Activated T-helper 1 cell treated with anti-CD3 and anti-CD28 coated beads, Interleukin-12 subunit alpha, Interleukin-12 subunit beta, Interleukin-2, Interleukin-4 antibody, amounts not matched to agents 30 ng/mL and 10 ng/mL and 1 ng/mL, durations not matched to agents 14 hours and 24 hours and 36 hours (primary cell): ENCODE data around the gene DYNLT2. TPM values are rescaled to one million over a fixed set of nuclear protein-coding genes. Genes with fewer than 3 reads are reported as not detected.

Experiments
- DNase-seq: peaks from one replicate; pipeline ENCODE4 v3.0.0; 2021; ENCODE audit warnings: low spot score
- H3K27ac Mint-ChIP-seq: one replicate; pipeline ENCODE4 v1.8.0; 2021; ENCODE audit warnings: mild to moderate bottlenecking, mixed read lengths
- H3K27me3 Mint-ChIP-seq: one replicate; pipeline ENCODE4 v1.8.0; 2022; ENCODE audit warnings: mild to moderate bottlenecking, moderate library complexity, mixed read lengths; ENCODE audit not compliant: insufficient read depth
- H3K36me3 Mint-ChIP-seq: one replicate; pipeline ENCODE4 v1.8.0; 2021; ENCODE audit warnings: low read depth, mixed read lengths
- H3K4me1 Mint-ChIP-seq: one replicate; pipeline ENCODE4 v1.8.0; 2021; ENCODE audit warnings: low read depth, mixed read lengths
- H3K4me3 Mint-ChIP-seq: one replicate; pipeline ENCODE4 v1.8.0; 2021; ENCODE audit warnings: mild to moderate bottlenecking, moderate library complexity, mixed read lengths
- H3K9me3 Mint-ChIP-seq: one replicate; pipeline ENCODE4 v1.8.0; 2021; ENCODE audit warnings: mixed read lengths
- intact Hi-C: fragments of 100-400 bp; cut with micrococcal nuclease; formaldehyde crosslinking; loops from one replicate; pipeline ENCODE4 v1.15.1; 2024
- total RNA-seq: library from RNA; stranded (reverse); gene quantifications from 2 replicates; pipeline ENCODE4 v1.2.3, GENCODE V29; 2022

DYNLT2 gene
- total RNA-seq, 1 donor from 2014 or later: 2.2 TPM

DNA sequence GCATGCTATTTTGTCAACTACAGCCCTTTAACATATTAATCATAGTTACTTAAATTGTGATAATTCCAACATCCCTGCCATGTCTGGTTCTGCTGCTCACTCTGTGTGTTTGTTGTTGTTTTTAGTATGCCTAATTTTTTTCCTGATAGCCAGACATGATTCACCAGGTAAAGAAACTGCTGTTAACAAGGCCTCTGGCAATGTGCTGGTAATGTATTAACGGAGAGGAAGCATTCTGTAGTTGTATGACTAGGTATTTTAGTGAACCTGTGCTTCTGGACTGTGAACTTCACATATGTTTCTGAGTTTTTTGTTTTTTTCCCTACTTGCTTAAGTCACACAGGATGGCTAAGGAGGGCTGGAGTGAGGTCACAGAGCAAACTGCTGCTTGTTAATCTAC is 4.8 kb downstream of the DYNLT2 start:
- intact Hi-C loops: no loop called here
- DNase-seq: no peak
- H3K27ac Mint-ChIP-seq: no peak overlapping the region
- H3K4me3 Mint-ChIP-seq: no peak overlapping the region
- peaks cover 10% of the 10 kb centered on the region for H3K36me3 Mint-ChIP-seq
- peaks cover 18% of the 10 kb centered on the region for H3K4me1 Mint-ChIP-seq
- H3K9me3 Mint-ChIP-seq: no peaks in the 10 kb centered on the region
- peaks cover 21% of the 10 kb centered on the region for H3K27me3 Mint-ChIP-seq

DNA sequence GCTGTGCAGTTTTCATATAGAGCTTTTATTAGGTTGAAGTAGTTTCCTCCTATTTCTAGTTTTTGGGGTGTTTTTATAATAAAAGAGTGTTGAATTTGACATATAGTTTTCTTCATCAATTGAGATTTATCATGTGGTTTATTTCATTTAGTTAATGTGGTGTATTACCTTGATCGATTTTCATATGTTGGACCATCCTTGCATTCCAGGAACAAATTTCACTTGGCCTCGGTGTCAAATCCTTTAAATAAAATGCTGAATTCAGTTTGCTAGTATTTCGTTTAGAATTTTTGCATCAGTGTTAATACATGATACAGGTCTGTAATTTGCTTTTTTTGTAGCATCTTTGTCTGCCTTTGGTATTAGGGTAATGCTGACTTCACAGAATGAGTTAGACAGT is 6.0 kb downstream of the DYNLT2 start:
- H3K36me3 Mint-ChIP-seq: peaks cover 7% of the 10 kb centered on the region
- H3K4me1 Mint-ChIP-seq: peaks cover 8% of the 10 kb centered on the region
- no peaks in the 10 kb centered on the region for H3K9me3 Mint-ChIP-seq
- no peak for DNase-seq
- intact Hi-C loops: no loop called here
- no peak overlapping the region for H3K4me3 Mint-ChIP-seq
- peaks cover 21% of the 10 kb centered on the region for H3K27me3 Mint-ChIP-seq
- H3K27ac Mint-ChIP-seq: no peak overlapping the region

DNA sequence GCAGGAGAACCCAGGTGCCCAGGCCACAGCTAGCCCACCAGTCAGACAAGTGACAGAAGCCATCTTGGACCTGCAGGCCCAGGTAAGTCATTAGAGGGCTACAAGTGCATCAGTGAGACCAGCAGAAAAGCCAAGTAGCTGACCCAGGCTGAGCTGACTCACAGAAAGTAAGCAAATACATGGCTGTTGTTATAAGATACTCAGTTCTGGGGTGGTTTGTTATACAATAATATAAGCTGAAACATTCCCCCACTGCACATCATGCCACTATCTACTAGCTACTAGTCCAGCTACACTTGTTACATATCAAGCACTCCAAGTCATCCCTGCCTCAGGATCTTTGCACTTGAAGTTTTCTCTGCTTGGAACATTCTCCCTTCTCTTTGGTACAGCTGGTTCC is 10.0 kb downstream of the DYNLT2 start:
- Mint-ChIP-seq H3K4me3 (no peak overlapping the region), H3K36me3 (no peaks in the 10 kb centered on the region), H3K27ac (no peak overlapping the region), H3K27me3 (peaks cover 26% of the 10 kb centered on the region), H3K9me3 (no peaks in the 10 kb centered on the region), H3K4me1 (no peaks in the 10 kb centered on the region)
- DNase-seq: no peak
- intact Hi-C loops: no loop called here

DNA sequence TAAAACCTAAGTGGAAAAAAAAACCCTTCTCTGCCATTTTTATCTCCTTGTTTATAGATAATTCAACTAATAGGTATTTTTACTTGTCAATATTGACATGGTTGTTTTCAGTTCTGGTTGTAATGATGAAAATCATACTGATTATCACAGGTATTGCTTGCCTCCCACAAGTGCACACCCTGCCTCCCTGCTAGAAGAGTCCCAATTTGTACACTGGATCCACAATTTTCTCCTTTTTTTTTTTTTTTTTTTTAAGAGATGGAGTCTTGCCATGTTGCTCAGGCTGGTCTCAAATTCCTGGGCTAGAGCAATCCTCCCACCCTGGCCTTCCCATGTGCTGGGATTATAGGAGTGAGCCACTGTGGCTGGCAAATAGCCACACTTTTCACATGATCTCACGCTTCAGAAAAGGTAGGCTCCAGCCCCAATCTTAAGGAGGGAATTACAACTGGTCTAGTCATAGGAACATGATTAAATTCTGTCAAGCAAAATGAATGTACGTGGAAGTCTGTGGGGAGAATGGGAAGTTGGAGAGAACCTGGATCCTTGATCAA is 12.3 kb downstream of the DYNLT2 start:
- intact Hi-C loops: no loop called here
- H3K4me1 Mint-ChIP-seq: no peaks in the 10 kb centered on the region
- no peak overlapping the region for H3K4me3 Mint-ChIP-seq
- DNase-seq: no peak
- H3K9me3 Mint-ChIP-seq: peaks cover 3% of the 10 kb centered on the region
- peaks cover 37% of the 10 kb centered on the region for H3K27me3 Mint-ChIP-seq
- peaks cover 2% of the 10 kb centered on the region for H3K36me3 Mint-ChIP-seq
- H3K27ac Mint-ChIP-seq: no peak overlapping the region

DNA sequence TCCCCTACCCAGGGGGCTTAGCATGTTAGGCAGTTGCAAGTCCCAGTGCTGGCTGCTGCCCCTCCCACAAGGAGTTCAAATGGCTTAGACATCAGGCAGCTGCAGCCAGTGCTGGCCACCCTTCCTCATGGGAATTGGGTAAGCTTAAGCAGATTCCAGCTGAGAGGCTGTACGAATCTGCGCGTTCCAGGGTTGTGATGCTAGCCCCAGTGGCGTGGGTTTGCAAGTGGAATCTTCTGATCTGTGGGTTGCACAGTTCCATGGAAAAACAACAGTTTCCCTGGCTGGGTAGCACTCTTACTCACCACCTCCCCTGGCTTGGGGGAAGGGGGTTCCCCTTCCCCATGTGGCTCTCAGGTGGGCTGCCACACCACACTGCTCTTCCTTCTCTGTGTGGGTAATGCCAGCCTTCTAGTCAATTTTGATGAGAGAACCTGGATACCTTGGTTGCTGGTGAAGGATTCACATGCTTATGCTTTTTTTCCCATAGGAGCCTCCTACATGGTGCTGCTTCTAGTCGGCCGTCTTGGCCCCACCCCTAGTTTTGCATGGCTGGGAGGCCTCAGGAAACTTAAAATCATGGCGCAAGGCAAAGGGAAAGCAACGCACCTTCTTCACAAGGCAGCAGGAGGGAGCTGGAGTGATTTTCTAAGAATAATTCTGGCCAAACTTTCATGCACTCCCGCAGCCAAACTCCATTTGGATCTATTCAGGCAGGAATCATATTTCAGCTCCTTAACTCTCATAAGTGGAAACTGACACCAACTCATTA is 13.0 kb downstream of the DYNLT2 start:
- DNase-seq: no peak
- Mint-ChIP-seq H3K4me3 (no peak overlapping the region), H3K4me1 (no peaks in the 10 kb centered on the region), H3K27me3 (peaks cover 38% of the 10 kb centered on the region), H3K36me3 (peaks cover 2% of the 10 kb centered on the region), H3K27ac (no peak overlapping the region), H3K9me3 (peaks cover 3% of the 10 kb centered on the region)
- intact Hi-C loops: no loop called here

DNA sequence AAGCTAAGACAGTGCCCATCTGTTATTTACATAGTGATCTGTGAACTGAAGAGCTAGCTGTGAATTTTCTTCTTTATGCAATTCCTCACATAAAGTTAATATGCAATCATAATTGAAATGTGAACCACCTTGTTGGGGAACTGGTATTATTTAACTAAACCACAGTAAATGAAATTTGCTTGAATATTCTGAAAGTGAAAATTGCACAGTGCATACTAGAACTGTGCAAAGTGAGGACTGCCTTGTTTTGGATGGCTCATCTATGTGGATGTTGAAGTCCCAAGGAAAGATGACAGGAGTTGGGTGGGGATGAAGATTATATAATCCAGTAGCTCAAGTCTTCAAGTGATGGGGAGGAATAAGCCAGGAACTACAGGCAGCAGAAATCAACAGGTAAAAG is 21.4 kb downstream of the DYNLT2 start:
- peaks cover 4% of the 10 kb centered on the region for H3K36me3 Mint-ChIP-seq
- H3K9me3 Mint-ChIP-seq: no peaks in the 10 kb centered on the region
- peaks cover 22% of the 10 kb centered on the region for H3K4me1 Mint-ChIP-seq
- H3K27ac Mint-ChIP-seq: no peak overlapping the region
- no peak overlapping the region for H3K4me3 Mint-ChIP-seq
- no peak for DNase-seq
- intact Hi-C loops: no loop called here
- peaks cover 47% of the 10 kb centered on the region for H3K27me3 Mint-ChIP-seq

DNA sequence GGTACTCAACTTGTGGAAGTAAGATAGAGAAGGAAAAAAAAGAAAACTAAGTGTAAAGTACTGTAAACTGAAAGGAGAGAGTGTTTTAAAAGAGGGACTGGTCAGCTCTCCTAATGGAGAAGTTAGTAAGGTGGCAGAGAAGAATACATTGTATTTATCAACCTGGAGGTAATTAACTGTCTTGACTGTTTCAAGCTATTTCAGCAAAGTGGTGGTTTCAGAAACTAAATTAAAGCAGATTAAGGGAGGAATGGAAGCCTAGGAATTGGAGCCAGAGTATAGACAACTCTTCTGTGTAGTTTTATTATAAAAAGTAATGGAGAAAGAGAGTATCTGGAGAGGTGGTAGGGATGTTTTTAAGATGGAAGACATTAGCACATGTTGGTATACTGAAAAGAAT is 24.4 kb downstream of the DYNLT2 start:
- Mint-ChIP-seq H3K27me3 (peaks cover 23% of the 10 kb centered on the region), H3K27ac (no peak overlapping the region), H3K36me3 (peaks cover 4% of the 10 kb centered on the region), H3K9me3 (no peaks in the 10 kb centered on the region), H3K4me3 (no peak overlapping the region), H3K4me1 (peaks cover 36% of the 10 kb centered on the region)
- DNase-seq: no peak
- intact Hi-C loops: no loop called here

DNA sequence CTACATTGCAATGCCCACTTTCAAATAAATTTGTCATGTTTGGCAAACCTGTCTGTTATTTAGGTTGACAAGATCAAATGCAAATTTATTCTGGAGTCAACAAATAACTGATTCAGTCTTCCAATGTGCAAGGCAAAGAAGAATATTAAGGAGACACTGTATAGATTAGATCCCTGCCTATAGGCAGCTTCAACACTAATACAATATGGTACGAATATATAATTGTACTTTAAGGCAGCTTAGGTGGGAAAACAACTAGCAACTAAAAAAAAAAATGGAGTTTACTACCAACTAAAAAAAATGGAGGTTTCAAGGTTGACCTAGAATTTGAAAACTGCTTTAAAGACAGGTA is 25.3 kb downstream of the DYNLT2 start:
- Mint-ChIP-seq H3K27me3 (peaks cover 14% of the 10 kb centered on the region), H3K27ac (peak overlapping the region; percentile 81), H3K4me3 (peak overlapping the region; percentile 86), H3K36me3 (peaks cover 4% of the 10 kb centered on the region), H3K4me1 (peaks cover 45% of the 10 kb centered on the region), H3K9me3 (no peaks in the 10 kb centered on the region)
- DNase-seq: no peak
- intact Hi-C loops: no loop called here

DNA sequence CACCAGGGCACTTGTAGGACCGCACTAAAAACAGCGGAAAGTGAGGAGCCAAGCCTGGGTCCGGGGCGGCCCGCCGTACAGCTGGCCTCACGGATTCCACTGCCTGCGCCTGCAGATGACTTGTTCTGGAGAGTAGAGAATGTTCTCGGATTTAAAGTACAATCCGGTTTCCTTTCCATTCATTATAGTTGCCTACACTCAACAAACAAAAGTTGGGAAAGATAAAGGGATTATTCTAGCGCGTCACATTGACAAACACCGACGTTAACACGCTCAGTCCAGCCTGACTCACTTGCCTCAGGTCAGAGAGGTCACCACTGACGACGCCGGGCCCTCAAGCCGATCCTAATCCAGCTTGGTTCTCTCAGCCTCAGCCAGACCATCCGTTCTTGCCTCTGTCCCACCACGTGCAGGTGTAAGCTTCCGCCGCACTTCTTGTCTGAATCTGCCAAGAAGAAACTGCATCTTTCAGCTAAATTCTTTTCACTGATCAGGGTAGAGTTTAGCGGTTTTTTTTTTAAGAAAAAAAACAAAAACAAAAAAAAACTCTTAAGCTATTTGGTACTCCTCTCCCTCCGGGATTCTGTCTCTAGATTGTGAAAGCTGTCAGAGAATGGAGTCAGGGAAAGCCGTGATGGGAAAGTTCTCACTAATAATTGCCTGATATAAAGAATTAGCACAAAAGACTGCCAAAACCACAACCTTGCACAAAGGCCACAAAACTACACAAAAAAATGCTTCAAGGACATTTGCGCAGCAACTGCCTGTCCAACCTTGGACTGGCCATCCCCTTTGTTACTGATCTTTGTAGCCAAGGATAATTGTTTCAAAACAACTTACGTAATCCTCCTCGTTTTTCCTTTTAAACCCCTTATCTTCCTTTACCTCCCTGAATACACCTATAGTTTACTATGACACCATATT is 26.0 kb downstream of the DYNLT2 start:
- no peak for DNase-seq
- peaks cover 5% of the 10 kb centered on the region for H3K36me3 Mint-ChIP-seq
- H3K27ac Mint-ChIP-seq: peak overlapping the region; percentile 86
- peaks cover 8% of the 10 kb centered on the region for H3K27me3 Mint-ChIP-seq
- H3K4me3 Mint-ChIP-seq: peak overlapping the region; percentile 86
- H3K4me1 Mint-ChIP-seq: peaks cover 47% of the 10 kb centered on the region
- intact Hi-C loops: loop anchor here (2.0 kb wide), 1 partner anchor 71 kb away; no protein-coding TSS in a partner anchor
- no peaks in the 10 kb centered on the region for H3K9me3 Mint-ChIP-seq

DNA sequence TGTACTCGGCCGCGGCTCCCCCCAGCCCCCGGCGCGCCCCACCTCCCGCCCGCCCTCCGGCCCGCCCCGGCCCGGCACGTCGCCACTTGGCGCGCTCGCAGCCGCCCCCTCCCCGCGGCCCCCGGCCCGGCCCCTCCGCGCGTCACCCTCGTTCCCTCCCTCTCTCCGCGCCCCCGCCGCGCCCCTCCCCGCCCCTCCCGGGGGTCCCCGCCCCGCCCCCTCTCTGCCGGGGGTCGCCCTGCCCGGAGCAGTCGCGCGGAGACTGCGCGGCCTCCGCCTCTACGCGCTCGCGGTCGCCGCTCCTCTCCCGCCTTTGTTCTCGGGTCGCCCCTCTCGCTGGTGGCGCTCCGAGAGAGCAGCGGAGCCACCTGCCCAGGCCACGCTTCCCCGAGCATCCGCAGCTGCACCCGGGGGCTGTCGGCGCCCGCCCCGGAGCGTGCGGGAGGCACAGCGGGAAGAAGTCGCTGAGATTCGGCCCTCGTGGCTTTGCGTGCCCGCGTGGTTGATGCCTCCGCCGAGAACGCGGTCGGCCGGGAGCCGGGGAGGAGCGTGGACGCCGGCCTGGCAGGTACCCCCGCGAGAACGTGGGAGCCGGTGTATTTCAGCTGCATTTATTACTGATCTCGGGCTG is 26.8 kb downstream of the DYNLT2 start, which contains the start of gene PHF10:
Gene PHF10 (minus strand): TSS at position 7 of the 631 bp plus-strand sequence. CDS start 569 bp downstream, outside the sequence.
- intact Hi-C loops: loop anchor here (2.0 to 5.0 kb wide), 2 partner anchors 70 to 1897 kb away; partner anchors contain the start of gene AFDN
- peak; percentile 54 for DNase-seq
- Mint-ChIP-seq H3K9me3 (no peaks in the 10 kb centered on the region), H3K4me1 (peaks cover 49% of the 10 kb centered on the region), H3K36me3 (peaks cover 8% of the 10 kb centered on the region), H3K27me3 (peaks cover 8% of the 10 kb centered on the region), H3K4me3 (peak within 1 kb of the TSS; percentile 91), H3K27ac (peak within 1 kb of the TSS; percentile 95)

DNA sequence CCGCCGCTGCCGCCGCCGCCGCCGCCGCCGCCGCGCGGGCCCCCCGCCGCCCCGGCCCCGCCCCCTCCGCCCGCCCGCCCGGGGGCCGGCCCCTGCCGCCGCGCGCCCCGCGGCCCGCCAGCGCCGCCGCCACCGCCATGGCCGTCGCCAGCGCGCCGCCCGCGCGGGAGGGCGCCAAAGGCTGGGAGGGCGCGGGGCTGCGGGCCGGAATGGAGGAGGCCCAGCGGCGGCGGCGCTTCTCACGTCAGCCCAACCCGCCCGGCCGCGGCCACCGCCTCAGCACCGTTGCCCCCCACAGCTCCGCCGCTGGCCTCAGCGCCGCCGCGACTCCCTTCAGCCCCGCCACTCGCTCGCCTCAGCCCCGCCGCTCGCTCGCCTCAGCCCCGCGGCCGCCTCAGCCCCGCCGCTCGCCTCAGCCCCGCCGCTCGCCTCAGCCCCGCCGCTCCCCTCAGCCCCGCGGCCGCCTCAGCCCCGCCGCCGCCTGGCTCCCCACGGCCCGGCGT is 27.3 kb downstream of the DYNLT2 start:
- intact Hi-C loops: loop anchor here (1.0 to 5.0 kb wide), 5 partner anchors 22 to 1897 kb away; partner anchors contain the start of genes AFDN, C6orf120, DYNLT2 and ERMARD
- Mint-ChIP-seq H3K27ac (no peak overlapping the region), H3K4me1 (peaks cover 49% of the 10 kb centered on the region), H3K4me3 (peak overlapping the region; percentile 48), H3K27me3 (peaks cover 8% of the 10 kb centered on the region), H3K9me3 (no peaks in the 10 kb centered on the region), H3K36me3 (peaks cover 13% of the 10 kb centered on the region)
- DNase-seq: peak; percentile 32

DNA sequence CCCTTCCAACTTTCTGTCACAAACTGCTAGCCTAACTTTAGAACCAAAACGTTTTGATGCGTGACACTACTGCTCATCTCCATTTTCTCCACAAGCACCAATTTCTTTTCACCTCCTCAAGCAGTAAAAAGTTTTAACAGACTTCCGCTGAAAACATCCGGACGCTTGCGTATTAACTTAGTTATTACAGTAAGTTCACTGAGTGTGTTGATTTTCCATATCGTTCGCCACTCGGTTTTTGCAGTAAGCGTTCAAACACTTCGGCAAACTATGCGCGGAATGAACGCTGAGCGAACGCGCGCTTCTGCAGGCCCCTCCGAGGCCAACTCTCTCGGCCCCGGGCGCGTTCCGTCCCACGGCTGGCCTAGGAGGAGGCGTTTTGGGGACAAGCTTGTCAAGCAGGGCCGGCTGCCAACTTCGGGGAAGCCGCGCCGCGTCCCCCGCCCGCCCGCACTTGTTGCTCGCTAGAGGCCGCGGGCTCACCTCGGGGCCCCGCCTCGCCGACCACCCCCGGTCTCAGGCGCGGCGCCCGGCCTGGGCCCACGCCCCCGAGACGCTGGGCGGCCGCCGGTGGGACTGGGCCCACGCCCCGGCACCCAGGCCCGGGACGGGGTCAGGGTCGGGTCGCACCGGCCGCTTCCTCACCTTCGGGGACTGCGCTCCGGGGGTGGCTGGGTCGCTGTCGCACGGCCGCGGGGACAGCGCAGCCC is 28.0 kb downstream of the DYNLT2 start:
- Mint-ChIP-seq H3K36me3 (peaks cover 13% of the 10 kb centered on the region), H3K4me3 (peak overlapping the region; percentile 91), H3K4me1 (peaks cover 49% of the 10 kb centered on the region), H3K9me3 (no peaks in the 10 kb centered on the region), H3K27ac (peak overlapping the region; percentile 95), H3K27me3 (peaks cover 8% of the 10 kb centered on the region)
- DNase-seq: peak; percentile 49
- intact Hi-C loops: loop anchor here (1.0 to 5.0 kb wide), 4 partner anchors 21 to 1896 kb away; partner anchors contain the start of genes AFDN, C6orf120, DYNLT2 and ERMARD
